Lower leg skin (tissue), 3 donors: ENCODE measurements around the gene CCNA2.

Experiments
- CTCF ChIP-seq, 3 donors: fragments of 450-650 bp; IDR thresholded peaks; one replicate each; pipeline ENCODE4 v1.5.1; 2016; ENCODE audit warnings: antibody characterized with exemption in 3 of 3, mild to moderate bottlenecking in 3 of 3, moderate library complexity in 2 of 3
- POLR2A ChIP-seq, 2 donors: fragments of 450-650 bp; IDR thresholded peaks; one replicate each; pipeline ENCODE4 v1.6.1; 2016 to 2017; ENCODE audit warnings: antibody characterized with exemption in 2 of 2, mild to moderate bottlenecking in 1 of 2, moderate library complexity in 1 of 2

GRCh38 chr4:121799208-121799823, 24.4 kb downstream of the CCNA2 start:
- TF ChIP-seq POLR2A (IDR thresholded peaks at IDR 0.05): no peak
- TF ChIP-seq CTCF (IDR thresholded peaks at IDR 0.05): no peak
